Transverse colon (tissue), 3 donors: ENCODE measurements around the gene CHN1.

Source experiments
- POLR2A ChIP-seq: fragments of 450-650 bp; IDR thresholded peaks from one replicate; pipeline ENCODE4 v1.6.1; 2016; ENCODE audit warnings: antibody characterized with exemption, mild to moderate bottlenecking, moderate library complexity
- POLR2AphosphoS5 ChIP-seq, 3 donors: sonication (generic); formaldehyde crosslinking; IDR thresholded peaks; one replicate each; pipeline ENCODE4 v1.6.1; 2016; ENCODE audit warnings: antibody characterized with exemption in 3 of 3

- no peak for TF ChIP-seq POLR2A
- no peak for TF ChIP-seq POLR2AphosphoS5 (IDR thresholded peaks at IDR 0.05)
These were observed 41.5 kb downstream of the CHN1 start for GRCh38 chr2:174963437-174964400.
